HG03354 (cell line): Measurements from ENCODE around the gene SH2D6.
"Not testable (repeated sequence)": the region's sequence is repeated elsewhere in the genome, so short reads cannot be mapped to it uniquely, and the experiment has no call there.

ENCODE experiments used
- ATAC-seq: cut with Tn5 transposase; IDR thresholded peaks from one replicate; pipeline ENCODE4 v1.9.1; 2021; ENCODE audit warnings: mild to moderate bottlenecking; ENCODE audit not compliant: unreplicated experiment, poor library complexity, severe bottlenecking

SH2D6 gene

GRCh38 chr2:85436836-85437487, 18.4 kb downstream of the SH2D6 start:
- ATAC-seq: no peak

- ATAC-seq: peak; percentile 90
Measured at GRCh38 chr2:85437488-85438200, 19.1 kb downstream of the SH2D6 start.

DNA sequence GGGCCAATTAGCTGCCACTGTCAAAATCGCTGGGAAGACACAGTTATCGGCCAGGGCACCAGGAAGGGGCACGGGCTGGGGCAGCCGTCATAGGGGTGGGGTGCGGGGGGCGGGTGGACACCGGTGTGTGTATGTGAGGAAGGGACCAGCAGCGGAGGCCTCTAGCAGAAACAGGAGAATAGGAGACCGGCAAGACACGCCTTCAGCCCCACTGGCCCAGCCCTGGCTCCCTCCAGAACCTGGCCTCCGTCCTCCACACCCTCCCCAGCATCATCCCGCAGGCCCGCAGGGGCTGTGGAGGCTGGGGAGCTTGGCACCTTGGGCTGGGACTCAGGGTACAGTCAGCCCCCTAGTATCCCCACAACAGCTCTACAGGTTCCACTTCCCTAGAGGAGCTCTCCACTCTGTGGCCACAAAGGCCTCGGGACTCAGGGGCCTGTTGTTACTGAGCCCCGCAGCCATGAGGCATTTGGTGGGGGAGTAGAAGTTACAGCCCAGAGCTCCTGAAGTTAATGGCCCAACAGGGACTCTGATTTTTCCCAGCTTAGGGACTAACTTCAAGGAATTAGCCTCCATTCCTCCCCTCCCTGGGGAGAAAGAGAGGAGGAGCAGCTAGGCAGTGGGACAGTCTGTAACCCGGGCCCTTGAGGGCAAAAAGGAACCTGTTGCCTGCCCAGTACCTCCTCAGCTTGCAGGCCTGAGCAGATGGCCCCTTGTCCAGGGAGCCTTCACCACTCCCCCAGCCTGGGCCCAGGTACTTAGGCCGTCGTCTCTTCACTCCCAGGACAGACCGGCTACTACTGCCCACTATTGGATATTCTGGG, 19.9 kb downstream of the SH2D6 start:
- no peak for ATAC-seq

- no peak for ATAC-seq
Measured at GRCh38 chr2:85439025-85439472, 20.5 kb downstream of the SH2D6 start.

- not testable (repeated sequence) for ATAC-seq
Measured at GRCh38 chr2:85439569-85439968, 21.1 kb downstream of the SH2D6 start.

DNA sequence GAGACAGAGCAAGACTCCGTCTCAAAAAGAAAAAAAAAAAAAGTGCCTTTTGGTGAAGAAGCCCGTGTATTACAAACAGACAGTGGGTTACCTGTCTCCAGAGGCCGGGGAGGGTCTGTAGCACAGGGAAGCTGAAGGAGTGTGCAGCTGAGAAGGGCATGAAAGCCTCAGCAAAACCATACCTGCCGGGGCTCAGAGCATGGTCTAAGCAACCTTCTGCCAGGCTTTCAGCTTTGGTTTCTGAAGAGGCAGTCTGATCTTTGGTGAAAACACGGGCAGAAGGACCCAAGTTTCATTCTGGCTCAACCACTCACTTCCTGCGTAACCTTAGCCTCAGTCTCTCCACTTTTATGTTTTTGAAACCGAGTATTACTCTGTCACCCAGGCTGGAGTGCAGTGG, 21.5 kb downstream of the SH2D6 start:
- ATAC-seq: no peak

GRCh38 chr2:85440729-85441128, 22.2 kb downstream of the SH2D6 start:
- ATAC-seq: no peak

- no peak for ATAC-seq
Measured at GRCh38 chr2:85441864-85442263, 23.4 kb downstream of the SH2D6 start.

DNA sequence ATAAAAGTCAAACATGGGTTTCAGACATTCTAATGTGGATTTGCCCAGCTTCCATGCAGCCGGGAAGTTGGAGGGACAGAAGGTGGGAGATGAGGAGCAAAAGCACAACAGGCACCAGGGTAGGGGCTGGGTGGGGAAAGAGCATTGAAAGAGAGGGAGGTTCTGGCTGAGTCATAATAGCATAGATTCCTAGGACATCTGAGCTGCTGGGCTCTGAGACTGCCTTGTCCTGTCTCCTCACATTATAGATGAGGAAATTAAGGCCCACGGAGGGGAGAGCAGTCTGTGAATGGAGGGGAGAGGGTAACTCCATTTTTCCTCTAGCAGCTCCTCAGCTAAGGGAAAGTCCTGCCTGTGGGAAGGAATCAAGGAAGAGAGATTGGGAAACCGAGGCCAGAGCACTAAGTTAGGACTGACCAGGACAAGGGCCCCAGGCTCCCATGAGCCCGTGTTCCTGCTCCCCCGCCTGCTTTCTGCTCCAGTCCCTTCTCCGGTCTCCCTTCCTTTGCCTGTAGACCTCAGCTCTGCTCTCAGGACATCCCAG, 26.2 kb downstream of the SH2D6 start:
- ATAC-seq: no peak

DNA sequence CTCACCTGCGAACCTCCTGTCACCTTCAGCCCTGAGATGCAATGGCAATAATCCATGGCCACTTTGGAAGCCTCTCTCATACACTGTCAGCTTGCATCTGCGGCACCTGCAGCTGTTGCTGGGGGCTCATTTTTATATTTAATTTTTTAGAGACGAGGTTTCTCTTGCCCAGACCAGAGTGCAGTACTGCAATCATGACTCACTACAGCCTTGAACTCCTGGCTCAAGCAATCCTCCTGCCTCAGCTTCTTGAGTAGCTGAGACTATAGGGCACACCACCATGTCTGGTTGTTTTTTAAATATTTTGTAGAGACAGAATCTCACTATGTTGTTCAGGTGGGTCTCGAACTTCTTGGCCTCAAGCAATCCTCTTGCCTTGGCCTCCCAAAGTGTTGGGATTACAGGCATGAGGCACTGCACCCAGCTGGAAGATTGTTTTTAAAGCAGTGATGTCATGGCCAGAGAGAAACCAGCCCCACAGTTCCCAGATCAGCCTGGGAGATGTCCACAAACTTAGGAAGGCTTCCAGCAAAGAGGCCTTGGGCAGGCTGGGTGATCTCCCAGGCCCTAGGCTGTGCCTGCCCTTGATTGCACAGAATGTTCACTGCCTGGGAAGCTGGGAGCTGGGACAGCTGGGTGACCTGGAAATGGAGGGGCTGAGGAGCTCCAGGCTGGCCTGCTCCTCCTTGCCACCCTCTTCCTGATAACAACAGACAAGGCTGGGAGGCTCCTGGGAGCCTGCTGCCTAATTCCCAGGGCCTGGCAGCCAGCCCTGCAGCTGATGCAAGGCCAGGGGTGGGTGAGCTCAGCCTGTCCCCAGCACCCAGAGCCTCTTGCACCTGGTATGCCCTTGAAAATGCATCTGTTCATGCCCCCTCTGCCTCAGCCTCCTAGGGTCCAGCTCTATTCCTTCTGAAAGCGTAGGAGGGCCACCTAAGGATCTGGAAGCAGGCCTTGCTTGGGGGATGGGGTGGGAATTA, 27.1 kb downstream of the SH2D6 start:
- ATAC-seq: no peak

DNA sequence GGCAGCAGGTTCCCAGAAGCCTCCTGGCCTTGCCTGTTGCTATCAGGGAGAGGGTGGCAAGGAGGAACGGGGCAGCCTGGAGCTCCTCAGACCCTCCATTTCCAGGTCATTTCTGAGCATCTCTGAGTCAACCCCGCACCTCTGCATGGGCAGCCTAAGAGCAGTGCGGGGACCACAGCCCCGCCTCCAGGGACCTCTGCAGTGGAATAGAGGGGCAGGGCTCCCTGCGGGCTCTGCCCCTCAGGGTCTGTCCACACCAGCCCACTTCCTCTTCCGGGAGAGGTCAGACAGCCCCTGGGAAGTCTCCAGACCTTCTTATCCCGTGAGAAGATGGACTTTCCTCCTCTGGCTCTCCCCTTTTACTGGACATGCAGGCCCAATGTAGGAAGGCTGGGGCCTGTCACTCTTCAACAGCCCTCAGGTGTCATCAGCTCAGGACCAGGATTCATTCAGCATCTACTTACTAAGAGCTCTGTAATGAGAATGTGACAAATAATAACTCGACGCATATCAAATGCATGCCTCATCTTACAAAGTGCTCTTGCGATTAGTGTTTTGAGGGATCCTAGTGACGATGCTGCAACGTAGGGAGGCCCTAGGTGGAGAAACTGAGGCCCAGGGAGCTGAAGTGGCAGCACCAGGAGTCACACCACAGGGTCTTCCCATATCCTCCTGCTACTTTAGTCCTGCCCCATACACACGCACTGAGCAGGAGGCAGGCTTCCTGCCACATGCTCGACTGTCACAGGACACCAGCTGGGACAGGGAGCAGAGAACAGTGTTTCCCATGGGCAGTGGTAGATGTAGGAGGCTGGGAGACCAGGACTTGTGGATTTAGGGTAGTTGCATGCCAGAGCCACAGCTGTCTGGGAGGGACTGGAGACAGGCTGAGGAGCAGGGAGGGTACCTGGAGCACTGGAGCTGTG, 28.0 kb downstream of the SH2D6 start:
- ATAC-seq: no peak

DNA sequence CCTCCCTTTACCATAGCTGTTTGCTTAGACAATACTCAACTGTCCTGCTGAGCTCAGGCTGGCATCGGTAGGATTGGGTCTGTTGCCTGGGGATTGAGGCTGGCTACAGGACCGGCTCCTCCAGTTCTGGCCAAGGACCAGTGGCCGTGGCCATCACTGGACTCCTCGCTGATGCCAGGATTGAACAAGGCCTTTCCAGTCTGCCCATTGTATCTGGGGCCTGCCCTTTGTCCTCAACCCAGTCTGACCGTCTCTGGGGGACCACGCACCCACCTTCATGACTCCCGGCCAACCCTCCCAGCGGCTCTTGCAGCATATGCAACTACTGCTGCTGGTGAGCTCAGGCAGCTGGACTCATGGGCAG, 28.7 kb downstream of the SH2D6 start:
- ATAC-seq: no peak

DNA sequence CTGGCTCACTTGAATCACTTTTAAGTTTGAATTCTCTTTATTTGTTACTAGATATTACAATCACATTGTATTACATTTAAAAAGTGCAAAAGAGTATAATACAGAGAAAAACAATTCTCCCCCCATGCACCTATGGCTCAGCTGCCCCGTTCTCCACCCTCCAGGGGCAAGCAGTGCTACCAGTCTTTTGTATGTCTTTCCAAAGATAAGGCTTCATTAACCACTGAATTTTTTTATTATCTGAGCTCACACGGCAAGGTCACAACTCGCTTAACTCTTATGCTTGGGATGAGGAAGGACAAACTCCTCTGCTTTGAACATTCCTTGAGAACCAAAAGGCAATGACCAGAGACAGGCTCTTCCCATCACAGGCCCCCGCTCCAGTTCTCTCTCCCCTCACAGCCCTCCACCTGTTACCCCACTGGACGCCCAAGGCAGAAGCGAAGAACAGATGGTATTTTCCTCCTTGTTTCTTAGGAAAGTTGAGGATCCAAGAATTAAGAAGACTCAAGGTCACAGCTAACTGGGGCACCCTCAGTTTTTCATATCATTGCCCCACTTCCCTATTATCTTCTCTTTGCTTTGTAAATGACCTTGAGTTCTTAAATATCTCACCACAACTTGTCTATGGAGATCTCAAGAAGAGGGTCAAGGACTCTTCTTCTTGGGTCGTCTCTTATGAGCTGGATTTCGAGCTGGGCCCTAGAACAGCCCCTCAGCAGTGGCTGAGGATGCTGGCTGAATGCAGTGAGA, 30.1 kb downstream of the SH2D6 start:
- no peak for ATAC-seq

DNA sequence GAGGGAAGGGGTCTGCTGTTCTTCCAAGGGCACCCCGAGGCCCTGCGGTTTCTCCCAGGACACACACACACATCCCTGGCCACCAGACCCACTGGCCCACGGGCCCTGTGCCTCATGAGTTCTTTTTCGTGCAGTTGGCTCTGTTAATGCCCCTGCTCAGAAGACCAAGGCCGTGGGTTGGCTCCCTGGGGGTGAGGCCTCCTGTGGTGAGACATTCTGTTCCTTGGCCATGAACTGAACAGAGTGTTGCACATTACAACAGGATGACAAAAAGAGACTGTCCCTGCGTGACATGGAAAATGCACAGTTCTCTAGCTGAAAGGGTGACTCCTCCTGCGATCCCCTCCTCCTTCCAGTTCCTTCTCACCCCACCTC, 30.7 kb downstream of the SH2D6 start:
- ATAC-seq: no peak

GRCh38 chr2:85452237-85452636, 33.7 kb downstream of the SH2D6 start:
- ATAC-seq: no peak

DNA sequence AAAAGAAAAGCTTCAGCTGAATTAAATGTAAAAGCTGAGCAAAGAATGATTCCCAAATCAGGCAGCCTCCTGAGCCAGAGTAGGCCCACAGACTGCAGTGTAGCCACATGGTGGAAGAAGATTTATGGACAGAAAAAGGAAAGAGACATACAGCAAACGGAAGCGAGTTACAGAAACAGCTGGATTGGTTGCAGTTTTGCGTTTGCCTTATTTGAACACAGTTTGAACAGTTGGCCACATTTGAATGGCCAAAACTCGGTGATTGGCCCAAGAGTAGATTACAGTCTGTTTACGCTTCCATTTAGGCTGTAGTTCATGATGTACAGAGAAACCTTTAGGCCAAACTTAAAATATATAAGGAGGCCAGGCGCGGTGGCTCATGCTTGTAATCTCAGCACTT, 35.1 kb downstream of the SH2D6 start:
- no peak for ATAC-seq

GRCh38 chr2:85455552-85456090, 37.1 kb downstream of the SH2D6 start:
- ATAC-seq: no peak
